Measurements from ENCODE around the gene BATF3.

- TF ChIP-seq GATA2 (IDR thresholded peaks at IDR 0.05; ENCODE audit: low read depth, low read length): no peak
- TF ChIP-seq GATA3 (IDR thresholded peaks at IDR 0.05; ENCODE audit: low read depth, low read length): no peak
Observed at GRCh38 chr1:212674872-212675271, 24.8 kb downstream of the BATF3 start.

Measured in SH-SY5Y (cell line).